ENCODE data around the gene BBOF1. TPM values are rescaled to one million over a fixed set of nuclear protein-coding genes. Genes with fewer than 3 reads are reported as not detected.

Gene BBOF1
- total and polyA plus RNA-seq, 4 donors = 1.0 to 2.8 (median 2.1) TPM

GRCh38 chr14:74015176-74015575, 4.0 kb upstream of the BBOF1 start:
- TF ChIP-seq ZBTB33 (IDR thresholded peaks at IDR 0.05) (no peak), YY1 (IDR thresholded peaks at IDR 0.05) (no peak), RXRA (IDR thresholded peaks at IDR 0.05) (no peak), MAX (IDR thresholded peaks at IDR 0.05) (no peak), ATF3 (IDR thresholded peaks at IDR 0.05) (no peak), FOXA2 (IDR thresholded peaks at IDR 0.05) (no peak)
- Histone ChIP-seq H3K4me3 (ENCODE audit: low read depth in 1 of 3, low read length in 3 of 3) (no peak overlapping the region), H3K36me3 (ENCODE audit: control insufficient read depth in 4 of 4, insufficient read depth in 3 of 4, low read depth in 1 of 4, low read length in 3 of 4) (peaks cover 0 to 12% (median 4%) of the 10 kb centered on the region in 4 donors), H3K9me3 (ENCODE audit: control insufficient read depth in 4 of 4, low read length in 3 of 4) (no peaks in the 10 kb centered on the region), H3K9ac (ENCODE audit: low read depth in 1 of 2, low read length in 2 of 2) (no peak overlapping the region), H3K27ac (ENCODE audit: low read depth in 1 of 2, low read length in 2 of 2) (peak overlapping the region in 1 of 2 donors; percentile 67), H3K4me1 (ENCODE audit: control insufficient read depth in 4 of 4, insufficient read depth in 4 of 4, low read length in 3 of 4) (peaks cover 15 to 27% (median 24%) of the 10 kb centered on the region in 4 donors), H3K27me3 (ENCODE audit: control insufficient read depth in 4 of 4, insufficient read depth in 4 of 4, low read length in 3 of 4) (no peaks in the 10 kb centered on the region)
- DNase-seq (ENCODE audit: low spot score) = no peak
- 84% methylated on average over 3 of the region's 3 CpGs for WGBS

DNA sequence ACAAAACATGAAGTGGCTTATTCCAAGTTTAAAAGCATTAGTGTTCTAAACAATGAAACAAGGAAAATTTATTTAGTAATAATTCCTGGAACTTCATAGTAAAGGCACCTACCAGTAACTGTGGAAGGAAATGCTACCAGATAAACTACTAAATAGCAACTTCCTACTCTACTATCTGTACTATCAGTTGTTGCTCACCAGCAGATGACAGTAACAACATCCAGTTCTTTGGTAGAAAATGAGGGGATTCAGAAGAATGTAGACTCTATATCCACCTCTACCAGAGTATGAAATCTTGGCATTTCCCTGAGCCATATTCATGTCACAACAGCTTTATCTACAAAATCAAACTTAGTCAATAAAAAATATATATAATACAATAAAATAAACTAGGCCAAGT, 3.2 kb upstream of the BBOF1 start:
- H3K9ac ChIP-seq (ENCODE audit: low read depth in 1 of 2, low read length in 2 of 2) = no peak overlapping the region
- H3K9me3 ChIP-seq (ENCODE audit: control insufficient read depth in 4 of 4, low read length in 3 of 4) = no peaks in the 10 kb centered on the region
- H3K27ac ChIP-seq (ENCODE audit: low read depth in 1 of 2, low read length in 2 of 2) = peak overlapping the region in 1 of 2 donors; percentile 13
- DNase-seq (ENCODE audit: low spot score) = no peak
- H3K4me1 ChIP-seq (ENCODE audit: control insufficient read depth in 4 of 4, insufficient read depth in 4 of 4, low read length in 3 of 4) = peaks cover 15 to 27% (median 24%) of the 10 kb centered on the region in 4 donors
- no peak overlapping the region for H3K4me3 ChIP-seq (ENCODE audit: low read depth in 1 of 3, low read length in 3 of 3)
- no peak for TF ChIP-seq RXRA (IDR thresholded peaks at IDR 0.05)
- TF ChIP-seq SP1 (IDR thresholded peaks at IDR 0.05) = no peak
- TF ChIP-seq ZBTB33 (IDR thresholded peaks at IDR 0.05) = no peak
- TF ChIP-seq CTCF (IDR thresholded peaks at IDR 0.05; ENCODE audit: low read depth, low read length, missing input control) = no peak
- no peak for TF ChIP-seq YY1 (IDR thresholded peaks at IDR 0.05)
- peaks cover 0 to 5% (median 0%) of the 10 kb centered on the region in 4 donors for H3K36me3 ChIP-seq (ENCODE audit: control insufficient read depth in 4 of 4, insufficient read depth in 3 of 4, low read depth in 1 of 4, low read length in 3 of 4)
- no peaks in the 10 kb centered on the region for H3K27me3 ChIP-seq (ENCODE audit: control insufficient read depth in 4 of 4, insufficient read depth in 4 of 4, low read length in 3 of 4)

- H3K4me3 ChIP-seq (ENCODE audit: low read depth in 1 of 3, low read length in 3 of 3) = peak overlapping the region; percentile 54 to 92 (median 82)
- TF ChIP-seq HNF4G (IDR thresholded peaks at IDR 0.05) = no peak
- no peak for TF ChIP-seq FOXA1 (IDR thresholded peaks at IDR 0.05)
- TF ChIP-seq NR2F2 (IDR thresholded peaks at IDR 0.05) = no peak
- TF ChIP-seq GABPA (IDR thresholded peaks at IDR 0.05 in 1 of 2, conservative IDR thresholded peaks at IDR 0.05 in 1 of 2) = no peak
- peak; percentile 3 for TF ChIP-seq REST (IDR thresholded peaks at IDR 0.05)
- H3K27me3 ChIP-seq (ENCODE audit: control insufficient read depth in 4 of 4, insufficient read depth in 4 of 4, low read length in 3 of 4) = no peaks in the 10 kb centered on the region
- WGBS = 2% methylated on average over 8 of the region's 8 CpGs
- H3K36me3 ChIP-seq (ENCODE audit: control insufficient read depth in 4 of 4, insufficient read depth in 3 of 4, low read depth in 1 of 4, low read length in 3 of 4) = no peaks in the 10 kb centered on the region
- H3K9ac ChIP-seq (ENCODE audit: low read depth in 1 of 2, low read length in 2 of 2) = peak overlapping the region; percentile 96
- DNase-seq (ENCODE audit: low spot score) = no peak
- peaks cover 15 to 27% (median 24%) of the 10 kb centered on the region in 4 donors for H3K4me1 ChIP-seq (ENCODE audit: control insufficient read depth in 4 of 4, insufficient read depth in 4 of 4, low read length in 3 of 4)
- H3K9me3 ChIP-seq (ENCODE audit: control insufficient read depth in 4 of 4, low read length in 3 of 4) = no peaks in the 10 kb centered on the region
- peak overlapping the region; percentile 85 to 99 for H3K27ac ChIP-seq (ENCODE audit: low read depth in 1 of 2, low read length in 2 of 2)
Measured at GRCh38 chr14:74018174-74018585, 969 bp upstream of the BBOF1 start.

Measured in liver (tissue), 9 donors.